ENCODE measurements around the gene NFATC4.

DNA sequence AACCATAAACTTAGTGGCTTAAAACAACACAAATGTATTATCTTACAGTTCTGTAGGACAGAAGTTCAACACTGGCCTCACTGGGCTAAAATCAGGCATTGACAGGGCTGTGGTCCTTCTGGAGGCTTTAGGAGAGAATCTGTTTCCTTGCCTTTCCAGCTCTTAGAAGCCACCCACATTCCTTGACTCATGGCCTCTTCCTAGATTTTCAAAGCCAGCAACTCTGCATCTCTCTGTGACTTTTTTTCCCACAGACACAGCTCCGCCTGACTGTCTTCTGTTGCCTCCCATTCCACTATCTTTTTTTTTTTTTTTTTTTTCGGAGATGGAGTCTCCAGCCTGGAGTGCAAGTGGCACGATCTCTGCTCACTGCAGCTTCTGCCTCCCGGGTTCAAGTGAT lies 11.8 kb upstream of the NFATC4 start:
- TF ChIP-seq EZH2 (IDR thresholded peaks at IDR 0.05) (no peak), YY1 (IDR thresholded peaks at IDR 0.05; ENCODE audit: extremely low read depth, insufficient replicate concordance, low read depth, low read length) (no peak), ZFX (IDR thresholded peaks at IDR 0.05) (no peak), POLR2A (IDR thresholded peaks at IDR 0.05; ENCODE audit: borderline replicate concordance, extremely low read depth, insufficient read depth, insufficient read length) (no peak), POLR2AphosphoS5 (IDR thresholded peaks at IDR 0.05; ENCODE audit: low read depth, low read length) (no peak), SIN3A (IDR thresholded peaks at IDR 0.05; ENCODE audit: low read depth) (no peak), TCF7L2 (IDR thresholded peaks at IDR 0.05; ENCODE audit: borderline replicate concordance, extremely low read depth, insufficient read depth, insufficient read length) (no peak), ZNF274 (IDR thresholded peaks at IDR 0.05; ENCODE audit: low read depth, low read length) (no peak), SP1 (IDR thresholded peaks at IDR 0.05; ENCODE audit: low read depth) (no peak), EZH2phosphoT487 (IDR thresholded peaks at IDR 0.05; ENCODE audit: borderline replicate concordance) (no peak), RAD21 (IDR thresholded peaks at IDR 0.05; ENCODE audit: low read depth) (no peak)
- TF ChIP-seq, protein P1, sequence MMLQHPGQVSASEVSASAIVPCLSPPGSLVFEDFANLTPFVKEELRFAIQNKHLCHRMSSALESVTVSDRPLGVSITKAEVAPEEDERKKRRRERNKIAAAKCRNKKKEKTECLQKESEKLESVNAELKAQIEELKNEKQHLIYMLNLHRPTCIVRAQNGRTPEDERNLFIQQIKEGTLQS (IDR thresholded peaks at IDR 0.05), result no peak
- TF ChIP-seq, protein P2, sequence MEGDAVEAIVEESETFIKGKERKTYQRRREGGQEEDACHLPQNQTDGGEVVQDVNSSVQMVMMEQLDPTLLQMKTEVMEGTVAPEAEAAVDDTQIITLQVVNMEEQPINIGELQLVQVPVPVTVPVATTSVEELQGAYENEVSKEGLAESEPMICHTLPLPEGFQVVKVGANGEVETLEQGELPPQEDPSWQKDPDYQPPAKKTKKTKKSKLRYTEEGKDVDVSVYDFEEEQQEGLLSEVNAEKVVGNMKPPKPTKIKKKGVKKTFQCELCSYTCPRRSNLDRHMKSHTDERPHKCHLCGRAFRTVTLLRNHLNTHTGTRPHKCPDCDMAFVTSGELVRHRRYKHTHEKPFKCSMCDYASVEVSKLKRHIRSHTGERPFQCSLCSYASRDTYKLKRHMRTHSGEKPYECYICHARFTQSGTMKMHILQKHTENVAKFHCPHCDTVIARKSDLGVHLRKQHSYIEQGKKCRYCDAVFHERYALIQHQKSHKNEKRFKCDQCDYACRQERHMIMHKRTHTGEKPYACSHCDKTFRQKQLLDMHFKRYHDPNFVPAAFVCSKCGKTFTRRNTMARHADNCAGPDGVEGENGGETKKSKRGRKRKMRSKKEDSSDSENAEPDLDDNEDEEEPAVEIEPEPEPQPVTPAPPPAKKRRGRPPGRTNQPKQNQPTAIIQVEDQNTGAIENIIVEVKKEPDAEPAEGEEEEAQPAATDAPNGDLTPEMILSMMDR (IDR thresholded peaks at IDR 0.05 in 2 of 3, conservative IDR thresholded peaks at IDR 0.05 in 1 of 3; ENCODE audit: borderline replicate concordance in 1 of 3, insufficient read depth in 1 of 3, low read depth in 2 of 3, low read length in 2 of 3), result no peak
- TF ChIP-seq, protein P3, sequence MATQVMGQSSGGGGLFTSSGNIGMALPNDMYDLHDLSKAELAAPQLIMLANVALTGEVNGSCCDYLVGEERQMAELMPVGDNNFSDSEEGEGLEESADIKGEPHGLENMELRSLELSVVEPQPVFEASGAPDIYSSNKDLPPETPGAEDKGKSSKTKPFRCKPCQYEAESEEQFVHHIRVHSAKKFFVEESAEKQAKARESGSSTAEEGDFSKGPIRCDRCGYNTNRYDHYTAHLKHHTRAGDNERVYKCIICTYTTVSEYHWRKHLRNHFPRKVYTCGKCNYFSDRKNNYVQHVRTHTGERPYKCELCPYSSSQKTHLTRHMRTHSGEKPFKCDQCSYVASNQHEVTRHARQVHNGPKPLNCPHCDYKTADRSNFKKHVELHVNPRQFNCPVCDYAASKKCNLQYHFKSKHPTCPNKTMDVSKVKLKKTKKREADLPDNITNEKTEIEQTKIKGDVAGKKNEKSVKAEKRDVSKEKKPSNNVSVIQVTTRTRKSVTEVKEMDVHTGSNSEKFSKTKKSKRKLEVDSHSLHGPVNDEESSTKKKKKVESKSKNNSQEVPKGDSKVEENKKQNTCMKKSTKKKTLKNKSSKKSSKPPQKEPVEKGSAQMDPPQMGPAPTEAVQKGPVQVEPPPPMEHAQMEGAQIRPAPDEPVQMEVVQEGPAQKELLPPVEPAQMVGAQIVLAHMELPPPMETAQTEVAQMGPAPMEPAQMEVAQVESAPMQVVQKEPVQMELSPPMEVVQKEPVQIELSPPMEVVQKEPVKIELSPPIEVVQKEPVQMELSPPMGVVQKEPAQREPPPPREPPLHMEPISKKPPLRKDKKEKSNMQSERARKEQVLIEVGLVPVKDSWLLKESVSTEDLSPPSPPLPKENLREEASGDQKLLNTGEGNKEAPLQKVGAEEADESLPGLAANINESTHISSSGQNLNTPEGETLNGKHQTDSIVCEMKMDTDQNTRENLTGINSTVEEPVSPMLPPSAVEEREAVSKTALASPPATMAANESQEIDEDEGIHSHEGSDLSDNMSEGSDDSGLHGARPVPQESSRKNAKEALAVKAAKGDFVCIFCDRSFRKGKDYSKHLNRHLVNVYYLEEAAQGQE (IDR thresholded peaks at IDR 0.05; ENCODE audit: low read depth), result no peak
